Measurements from ENCODE around the gene DTHD1.

Gene DTHD1

GRCh38 chr4:36281384-36282106, at the start of gene DTHD1:
TSS of gene DTHD1 (plus strand) at chr4:36281616. CDS start at chr4:36281759, 143 bp downstream.
- peak; percentile 68 for DNase-seq

DNA sequence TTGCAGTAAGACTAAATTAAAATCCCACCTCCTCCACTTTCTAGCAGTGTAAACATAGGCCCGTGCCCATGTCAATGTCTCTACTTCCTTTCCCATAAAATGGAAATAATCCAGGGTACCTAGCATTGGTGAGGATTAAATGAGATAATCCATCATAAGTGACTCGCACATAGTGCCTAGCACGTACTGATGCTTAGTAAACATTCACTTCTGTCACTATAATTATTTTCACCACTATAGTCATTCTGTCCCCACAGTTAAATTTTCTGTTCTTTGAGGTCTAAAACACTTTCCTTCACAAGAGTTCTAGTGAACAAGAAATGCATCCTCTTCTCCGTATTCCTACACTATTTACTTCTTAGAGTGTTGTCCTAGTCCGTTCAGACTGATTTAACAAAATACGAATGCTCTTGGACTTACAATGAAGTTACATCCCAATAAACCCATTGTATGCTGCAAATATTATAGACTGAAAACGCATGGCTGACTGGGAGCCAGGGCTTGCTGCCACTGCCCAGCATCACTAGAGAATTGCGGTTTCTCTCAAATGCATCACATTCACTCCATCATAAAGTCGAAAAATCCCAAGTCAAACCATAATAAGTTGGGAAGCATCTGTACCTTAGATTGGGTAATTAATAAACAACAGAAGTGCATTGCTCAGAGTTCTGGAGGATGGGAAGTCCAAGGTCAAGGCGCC, 47.7 kb upstream of the DTHD1 start:
- no peak for DNase-seq

GRCh38 chr4:36235306-36235705, 46.1 kb upstream of the DTHD1 start:
- DNase-seq, result no peak

- no peak for DNase-seq
Measured at GRCh38 chr4:36236159-36236558, 45.3 kb upstream of the DTHD1 start.

- DNase-seq, result peak; percentile 29
Measured at GRCh38 chr4:36237366-36238313, 43.8 kb upstream of the DTHD1 start.

- DNase-seq, result peak; percentile 69
Measured at GRCh38 chr4:36241771-36242170, 39.6 kb upstream of the DTHD1 start.

DNA sequence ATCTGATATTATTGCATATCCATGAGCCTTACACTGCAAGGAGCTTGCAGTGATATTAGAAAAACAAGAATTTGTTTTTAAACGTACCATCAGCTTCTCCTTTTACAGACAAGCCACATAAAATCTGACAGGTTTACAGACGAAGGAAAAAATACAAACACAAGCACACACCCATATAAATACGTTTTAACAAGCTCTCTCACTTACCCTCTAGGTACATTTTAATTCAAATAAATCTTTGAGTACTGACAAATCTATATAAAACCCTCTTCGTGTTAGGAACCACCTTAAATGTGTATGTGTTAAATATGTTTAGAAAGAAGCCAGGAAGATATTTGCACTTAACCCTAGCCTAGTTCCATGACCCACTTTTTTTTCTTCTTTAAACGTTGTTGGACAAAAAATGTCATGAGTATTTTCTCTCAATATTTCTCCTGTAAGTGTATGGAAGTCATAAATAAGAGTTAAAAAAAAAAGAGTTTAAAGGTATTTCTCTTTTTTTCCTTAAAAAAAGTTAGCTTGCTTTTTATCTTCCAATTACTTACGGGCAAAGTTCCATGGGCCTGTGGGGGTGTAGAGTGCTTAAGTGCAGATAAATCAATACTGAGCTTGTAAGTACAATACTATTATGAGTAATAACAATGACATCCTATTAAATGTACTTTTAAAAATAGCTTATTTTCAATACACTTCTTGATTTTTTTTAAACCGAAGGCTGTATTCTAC, 38.6 kb upstream of the DTHD1 start:
- DNase-seq, result no peak

GRCh38 chr4:36243355-36244256, 37.8 kb upstream of the DTHD1 start:
- DNase-seq, result no peak

DNA sequence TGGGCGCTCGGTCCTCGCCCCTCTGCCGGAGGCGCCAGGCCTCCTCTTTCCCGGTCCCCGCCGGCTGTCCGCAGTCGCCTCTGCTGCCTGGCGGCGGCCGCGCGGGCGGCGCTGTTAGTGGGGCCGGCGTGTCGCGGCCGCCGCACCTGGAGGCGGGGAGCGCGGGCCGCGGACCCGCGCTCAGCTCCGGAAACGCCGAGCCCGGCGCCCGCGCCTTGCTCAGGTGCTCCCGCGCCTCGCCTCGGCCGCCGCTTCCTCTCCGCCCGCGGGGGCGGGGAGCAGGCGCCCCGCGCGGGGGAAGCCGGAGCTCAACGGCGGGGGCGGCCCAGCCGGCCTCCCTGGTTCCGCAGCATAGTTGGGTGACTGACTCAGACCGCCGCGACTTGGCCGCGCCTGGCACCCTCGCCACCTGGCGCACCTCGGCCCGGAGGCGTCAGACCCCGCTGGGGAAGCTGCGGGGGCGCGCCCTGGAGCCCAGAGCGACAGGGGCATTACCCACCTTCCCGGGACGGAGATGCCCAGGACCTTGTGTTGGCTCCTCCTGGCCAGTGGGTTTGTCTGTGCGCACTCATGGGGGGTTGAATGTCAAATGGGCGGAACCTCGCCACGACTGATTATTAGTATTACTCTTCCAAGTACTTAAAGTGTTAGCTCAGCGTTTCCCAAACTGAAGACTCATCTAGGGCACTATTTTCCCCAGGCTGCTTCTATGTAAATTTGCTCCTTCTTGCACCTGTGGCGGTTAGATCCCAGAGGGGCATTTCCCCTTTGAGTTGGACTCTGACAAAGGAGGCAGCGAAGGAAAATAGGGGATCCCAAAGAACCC, 36.9 kb upstream of the DTHD1 start, which contains the start of gene ARAP2:
Gene ARAP2, minus strand, starts transcription at position 258 of the 826 bp plus-strand sequence. CDS start 15,028 bp downstream, outside the sequence.
- DNase-seq, result peak; percentile 82

DNA sequence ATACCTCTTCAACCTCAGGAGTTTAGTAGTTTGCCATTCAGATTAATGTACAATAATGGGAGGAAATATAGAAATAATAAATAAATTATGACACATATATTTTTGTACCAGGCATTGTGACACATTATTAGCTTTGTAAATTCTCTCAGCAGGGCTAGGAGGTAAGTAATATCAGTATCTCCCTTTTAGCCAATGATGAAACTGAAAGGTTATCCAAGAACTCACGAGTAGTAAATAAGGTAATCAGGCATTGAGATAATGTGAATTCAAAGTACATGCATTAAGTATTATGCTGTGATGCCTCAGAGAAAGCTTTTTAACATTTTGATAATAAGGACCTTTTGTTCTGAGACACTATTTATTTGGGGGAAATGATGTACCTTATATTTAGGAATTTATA, 31.8 kb upstream of the DTHD1 start:
- no peak for DNase-seq

DNA sequence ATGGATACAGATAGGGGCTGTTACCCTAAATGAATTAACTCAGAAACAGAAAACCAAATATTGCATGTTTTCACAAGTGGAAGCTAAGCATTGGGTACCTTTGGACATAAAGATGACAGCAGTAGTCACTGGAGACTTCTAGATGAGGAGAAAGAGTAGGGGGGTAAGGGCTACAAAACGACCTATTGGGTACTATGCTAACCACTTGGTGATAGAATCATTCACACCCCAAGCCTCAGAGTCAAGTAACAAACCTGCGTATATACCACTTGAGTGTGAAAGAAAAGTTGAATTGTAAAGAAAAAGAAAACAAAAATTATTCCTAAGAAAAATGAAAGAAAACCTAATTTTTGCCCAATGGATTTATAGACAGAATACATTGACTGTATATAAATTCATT, 29.4 kb upstream of the DTHD1 start:
- DNase-seq, result no peak

DNA sequence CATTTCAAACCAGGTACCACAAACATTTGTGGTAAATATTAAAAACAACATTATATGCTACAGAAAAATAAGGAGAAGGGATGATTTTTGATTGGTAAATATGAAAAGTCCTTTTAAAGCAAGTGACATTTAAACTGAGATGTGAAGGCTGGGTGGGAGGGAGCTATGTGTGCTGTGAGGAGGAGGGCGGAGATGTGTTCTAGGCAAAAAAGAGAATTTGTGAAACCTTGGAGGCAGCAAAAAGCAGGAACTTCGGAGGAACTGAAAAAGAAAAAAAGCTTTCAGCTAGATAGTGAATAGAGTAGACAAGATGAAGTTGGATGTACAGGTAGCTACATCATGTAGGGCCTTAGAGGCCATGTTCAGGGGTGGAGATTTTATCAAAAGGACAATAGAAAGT, 27.0 kb upstream of the DTHD1 start:
- DNase-seq, result no peak

DNA sequence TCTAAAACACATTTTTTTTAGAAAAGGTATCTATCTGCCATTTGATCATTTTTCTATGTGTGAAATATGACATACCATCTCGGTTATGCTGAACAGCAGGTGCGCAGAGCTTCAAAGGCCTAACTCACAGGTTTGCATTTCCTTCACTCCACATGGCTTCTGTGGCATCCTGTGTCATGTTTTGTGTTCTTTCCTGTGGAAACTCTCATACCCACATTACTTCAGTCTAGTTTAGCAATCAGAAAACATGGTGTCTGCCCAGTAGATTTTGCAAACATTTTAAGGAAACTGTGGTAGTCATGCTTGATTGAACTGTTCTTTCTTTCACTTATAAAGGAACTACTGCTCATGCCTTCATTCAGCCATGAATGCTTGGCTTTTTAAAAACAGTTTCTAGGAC, 25.8 kb upstream of the DTHD1 start:
- DNase-seq, result peak; percentile 83

- DNase-seq, result no peak
Measured at GRCh38 chr4:36256398-36256891, 25.0 kb upstream of the DTHD1 start.

- no peak for DNase-seq
Measured at GRCh38 chr4:36260731-36261130, 20.7 kb upstream of the DTHD1 start.

- no peak for DNase-seq
Measured at GRCh38 chr4:36264207-36264826, 17.1 kb upstream of the DTHD1 start.

DNA sequence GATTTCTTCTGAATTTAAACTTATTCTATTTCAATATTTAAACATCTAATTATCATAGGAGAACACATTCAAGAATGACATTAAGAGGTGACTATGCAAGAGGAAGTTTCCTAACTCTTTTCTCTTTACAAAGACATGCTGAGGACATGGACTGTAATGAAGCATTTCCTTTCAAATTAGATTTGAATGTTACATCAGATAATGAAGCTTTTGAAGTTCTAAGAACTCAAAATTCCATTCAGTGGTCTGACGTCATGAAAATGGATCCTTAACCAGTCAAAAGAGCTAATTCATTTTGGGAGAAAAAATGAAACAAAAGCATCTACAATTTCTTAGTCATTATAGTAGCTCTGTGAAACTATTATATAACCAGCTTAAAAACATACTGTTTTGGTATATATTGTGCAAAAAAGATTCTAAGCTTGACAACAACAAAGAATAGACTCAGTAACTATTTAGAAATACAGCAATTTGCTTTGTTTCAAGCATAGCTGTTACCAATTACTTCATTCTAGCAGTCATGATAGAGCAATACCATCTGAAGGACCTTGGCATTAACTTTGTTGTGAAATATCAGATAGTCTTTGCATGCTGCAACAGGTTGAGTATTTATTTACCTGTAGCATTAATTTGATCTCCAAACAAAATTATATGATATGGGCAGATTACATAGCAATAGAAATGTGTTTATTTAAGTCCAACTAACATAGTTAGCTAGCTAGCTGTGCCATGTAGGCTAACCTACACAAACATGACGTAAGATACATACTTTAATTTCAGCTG, 13.7 kb upstream of the DTHD1 start:
- DNase-seq, result no peak

- DNase-seq, result peak; percentile 81
Measured at GRCh38 chr4:36269101-36269500, 12.3 kb upstream of the DTHD1 start.
